Psoas muscle (tissue), 8 donors: ENCODE data around the gene IDI1. TPM values are rescaled to one million over a fixed set of nuclear protein-coding genes. Genes with fewer than 3 reads are reported as not detected.

ENCODE experiments used
- ATAC-seq, 4 donors: fragments of 200-7000 bp; cut with Tn5 transposase; one replicate each; pipeline ENCODE4 v1.9.1; 2020; ENCODE audit warnings: moderate library complexity in 3 of 4, mild to moderate bottlenecking in 2 of 4
- DNase-seq, 2 donors: peaks; one replicate each; pipeline ENCODE4 v3.0.0-alpha.2; 2020
- H3K27ac ChIP-seq: fragments of 200-600 bp; one replicate; pipeline ENCODE4 v1.8.0; 2022
- H3K27me3 ChIP-seq, 3 donors: fragments of 200-600 bp in 1 of 3; one replicate each; pipeline versions ENCODE4 v1.6.1 to v1.8.0; 2013 to 2022; ENCODE audit warnings: low read length in 2 of 3, mild to moderate bottlenecking in 2 of 3, moderate library complexity in 1 of 3; ENCODE audit not compliant: insufficient read depth in 3 of 3
- H3K36me3 ChIP-seq, 2 donors: fragments of 200-600 bp in 1 of 2; one replicate each; pipeline versions ENCODE4 v1.6.1 to v1.8.0; 2013 to 2022; ENCODE audit warnings: low read depth in 1 of 2, mild to moderate bottlenecking in 1 of 2, moderate library complexity in 1 of 2; ENCODE audit not compliant: insufficient read depth in 1 of 2
- H3K4me1 ChIP-seq: fragments of 200-600 bp; one replicate; pipeline ENCODE4 v1.8.0; 2022
- H3K4me3 ChIP-seq: fragments of 200-600 bp; one replicate; pipeline ENCODE4 v1.8.0; 2022; ENCODE audit warnings: mild to moderate bottlenecking
- H3K9me3 ChIP-seq: fragments of 200-600 bp; one replicate; pipeline ENCODE4 v1.8.0; 2022
- CTCF ChIP-seq: fragments of 200-600 bp; IDR thresholded peaks from one replicate; pipeline ENCODE4 v1.8.0; 2022; ENCODE audit warnings: antibody characterized with exemption
- WGBS, 3 donors: extraction: QIAGEN DNeasy Blood & Tissue Kit; methylation state at CpG; one replicate each; pipeline versions ENCODE4 v1.1.6 to v1.1.7; 2013; 5-methylcytosine and 5-hydroxymethylcytosine counted together
- intact Hi-C, 2 donors: fragments of 100-400 bp; cut with DNase I; formaldehyde crosslinking; loops; one replicate each; pipeline versions ENCODE4 v1.11.0 to v1.14.2; 2022
- polyA plus RNA-seq, 3 donors: library from polyadenylated mRNA; stranded (reverse); fragments of 200-250 nt; gene quantifications; one replicate each; pipeline ENCODE4 v1.2.3, GENCODE V29; 2013
- total RNA-seq, 4 donors: library from RNA; stranded (reverse); fragmentation: NEBNext Ultra II Directional in 2 of 4; extraction: Animal tissue kit (Norgen Biotek cat#: 25700) in 2 of 4; gene quantifications; one replicate each; pipeline versions ENCODE4 v1.2.1 to v1.2.4, GENCODE V29; 2021 to 2023
- donor health status: healthy with polysubstance abuse.
- donor health status: DM: no; HTN: no; CAD: no; lungs with moderate emphysema.
- donor health status: Bipolar disorder and iron deficiency.
- donor health status: healthy.
- donor health status: DM: yes; HTN: yes; CAD: no.
- donor health status: DM: no; HTN: no; CAD: no.
- donor health status: DM: no; HTN: no; CAD: no.
- donor health status: DM: yes; HTN: yes; CAD: no.

The IDI1 gene
- total and polyA plus RNA-seq, 7 donors = 42.8 to 137 (median 57.4) TPM

GRCh38 chr10:1047937-1048336, 982 bp downstream of the IDI1 start:
- WGBS, 3 donors = 3 to 4% (median 3%) methylated on average over 15 of the region's 15 CpGs
- H3K4me1 ChIP-seq = peaks cover 53% of the 10 kb centered on the region
- peak overlapping the region; percentile 89 for H3K4me3 ChIP-seq
- peaks cover 0 to 31% of the 10 kb centered on the region in 2 donors for H3K36me3 ChIP-seq
- ATAC-seq (no peak), DNase-seq (no peak)
- no peaks in the 10 kb centered on the region for H3K9me3 ChIP-seq
- no peak for TF ChIP-seq CTCF
- H3K27ac ChIP-seq = peak overlapping the region; percentile 98
- intact Hi-C loops = loop anchor here in 1 of 2 donors (5.0 kb wide), 1 partner anchor 176 kb away; no protein-coding TSS in a partner anchor
- H3K27me3 ChIP-seq = no peaks in the 10 kb centered on the region

DNA sequence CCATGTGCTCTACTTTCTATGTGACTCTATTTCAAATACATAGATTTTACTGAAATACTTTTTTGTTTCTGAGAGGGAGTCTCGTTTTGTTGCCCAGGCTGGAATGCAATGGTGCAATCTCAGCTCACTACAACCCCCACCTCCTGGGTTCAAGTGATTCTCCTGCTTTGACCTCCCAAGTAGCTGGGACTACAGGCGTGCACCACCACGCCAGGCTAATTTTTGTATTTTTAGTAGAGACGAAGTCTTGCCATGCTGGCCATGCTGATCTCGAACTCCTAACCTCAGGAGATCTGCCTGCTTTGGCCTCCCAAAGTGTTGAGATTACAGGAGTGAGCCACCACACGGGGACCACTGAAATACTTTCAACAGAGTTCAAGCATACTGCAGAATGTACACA, 3.5 kb downstream of the IDI1 start:
- intact Hi-C loops = loop anchor here in 1 of 2 donors (5.0 kb wide), 1 partner anchor 173 kb away; no protein-coding TSS in a partner anchor
- Histone ChIP-seq H3K27me3 (no peaks in the 10 kb centered on the region), H3K4me3 (peak overlapping the region; percentile 47), H3K9me3 (no peaks in the 10 kb centered on the region), H3K27ac (peak overlapping the region; percentile 81), H3K36me3 (peaks cover 0 to 34% of the 10 kb centered on the region in 2 donors), H3K4me1 (peaks cover 44% of the 10 kb centered on the region)
- DNase-seq = no peak
- WGBS, 3 donors = 63 to 69% (median 64%) methylated on average over 6 of the region's 6 CpGs
- no peak for ATAC-seq
- no peak for TF ChIP-seq CTCF

DNA sequence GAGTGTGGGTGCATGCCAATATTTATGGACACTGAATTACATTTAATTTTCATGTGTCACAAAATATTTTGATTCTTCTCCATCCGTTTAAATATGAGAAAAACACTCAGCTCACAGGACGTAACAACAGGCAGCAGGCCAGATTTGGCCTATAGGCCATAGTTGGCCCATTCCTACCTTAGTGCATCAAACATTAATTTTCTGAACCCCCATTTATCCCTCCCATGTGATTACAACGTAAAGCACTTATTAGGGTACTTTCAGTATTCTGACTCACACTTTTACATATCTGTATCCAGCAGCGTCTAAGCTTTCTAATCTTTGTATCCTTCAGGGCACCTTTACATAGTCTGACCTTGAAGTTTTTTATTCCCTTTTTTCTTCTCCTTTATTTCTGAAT, 4.0 kb downstream of the IDI1 start:
- H3K36me3 ChIP-seq = peaks cover 0 to 39% of the 10 kb centered on the region in 2 donors
- no peaks in the 10 kb centered on the region for H3K9me3 ChIP-seq
- no peak for ATAC-seq
- WGBS, 3 donors = 31 to 46% (median 36%) methylated on average over 4 of the region's 4 CpGs
- H3K27ac ChIP-seq = peak overlapping the region; percentile 81
- H3K4me3 ChIP-seq = peak overlapping the region; percentile 47
- no peaks in the 10 kb centered on the region for H3K27me3 ChIP-seq
- TF ChIP-seq CTCF = no peak
- intact Hi-C loops = loop anchor here in 1 of 2 donors (5.0 kb wide), 1 partner anchor 173 kb away; no protein-coding TSS in a partner anchor
- H3K4me1 ChIP-seq = peaks cover 43% of the 10 kb centered on the region
- DNase-seq = no peak

DNA sequence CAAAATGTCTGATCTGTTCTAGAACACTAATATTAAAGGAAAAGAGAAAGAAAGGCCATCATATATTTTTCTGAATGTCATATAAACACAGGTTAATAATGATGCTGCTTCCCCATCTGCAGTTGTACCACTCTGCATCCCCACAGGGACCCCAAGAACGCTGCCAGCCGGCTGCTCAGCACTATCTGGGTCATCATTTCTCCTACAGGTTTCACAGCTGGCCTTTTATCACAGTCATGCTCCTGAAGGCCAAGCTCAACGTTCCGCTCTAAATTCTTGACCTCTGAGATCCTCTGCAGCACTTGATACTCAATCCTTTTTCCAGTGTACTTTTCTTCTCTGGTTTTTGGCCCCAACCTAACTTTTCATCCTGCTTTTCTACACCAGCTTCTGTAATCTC, 4.8 kb downstream of the IDI1 start:
- Histone ChIP-seq H3K27ac (peak overlapping the region; percentile 81), H3K4me1 (peaks cover 48% of the 10 kb centered on the region), H3K9me3 (no peaks in the 10 kb centered on the region), H3K27me3 (no peaks in the 10 kb centered on the region), H3K4me3 (peak overlapping the region; percentile 47), H3K36me3 (peaks cover 0 to 47% of the 10 kb centered on the region in 2 donors)
- WGBS, 3 donors = 18 to 30% (median 28%) methylated on average over 4 of the region's 4 CpGs
- DNase-seq (peak in 1 of 2 donors; percentile 58), ATAC-seq (peak in 2 of 4 donors; percentile 39 to 43)
- intact Hi-C loops = no loop called here
- no peak for TF ChIP-seq CTCF

DNA sequence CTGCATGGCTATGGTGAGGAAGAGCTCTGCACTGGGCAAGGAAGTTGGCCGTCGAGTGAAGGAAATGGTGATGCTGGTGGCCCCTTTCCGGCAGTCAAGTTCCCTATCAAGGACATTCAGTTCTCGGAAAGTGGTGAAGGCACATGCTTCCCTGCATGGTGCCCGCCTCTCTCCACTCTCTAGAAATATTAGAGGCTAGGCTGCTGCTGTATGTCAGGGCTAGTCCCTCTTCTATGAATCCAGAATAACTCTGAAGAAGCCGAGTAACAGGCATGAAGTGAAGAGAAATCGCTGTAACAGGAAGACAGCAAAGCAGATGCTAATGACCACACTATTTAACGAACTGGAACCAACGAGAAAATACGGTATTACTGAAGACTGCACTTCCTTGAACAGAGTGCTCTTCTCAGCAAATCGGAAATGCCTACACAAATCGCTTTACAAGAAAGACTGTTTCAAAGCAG, 5.4 kb downstream of the IDI1 start:
- TF ChIP-seq CTCF = no peak
- DNase-seq (peak; percentile 28 to 66), ATAC-seq (peak; percentile 13 to 58 (median 50))
- H3K27me3 ChIP-seq = no peaks in the 10 kb centered on the region
- H3K27ac ChIP-seq = peak overlapping the region; percentile 81
- H3K4me1 ChIP-seq = peaks cover 48% of the 10 kb centered on the region
- peak overlapping the region; percentile 47 for H3K4me3 ChIP-seq
- no peaks in the 10 kb centered on the region for H3K9me3 ChIP-seq
- H3K36me3 ChIP-seq = peaks cover 0 to 49% of the 10 kb centered on the region in 2 donors
- intact Hi-C loops = no loop called here
- 33 to 57% (median 33%) methylated on average over 12 of the region's 12 CpGs for WGBS, 3 donors
